GM21619 (cell line): ENCODE measurements around the gene SART1.

Experiments used
- ATAC-seq: cut with Tn5 transposase; IDR thresholded peaks from one replicate; pipeline ENCODE4 v1.9.1; 2021; ENCODE audit not compliant: unreplicated experiment

SART1 gene

GRCh38 chr11:65961267-65962140 is at the start of gene SART1:
Gene SART1, plus strand, starts transcription at chr11:65961734. Its CDS starts 47 bp downstream, at chr11:65961781.
- peak; percentile 81 for ATAC-seq

- no peak for ATAC-seq
Measured at GRCh38 chr11:65912845-65913244, 48.7 kb upstream of the SART1 start.

- ATAC-seq: no peak
Measured at GRCh38 chr11:65915101-65915820, 46.3 kb upstream of the SART1 start.

- ATAC-seq: no peak
Measured at GRCh38 chr11:65915821-65916251, 45.7 kb upstream of the SART1 start.

- no peak for ATAC-seq
Measured at GRCh38 chr11:65916391-65916790, 45.1 kb upstream of the SART1 start.

- ATAC-seq: no peak
Measured at GRCh38 chr11:65917077-65917433, 44.5 kb upstream of the SART1 start.

- no peak for ATAC-seq
Measured at GRCh38 chr11:65917434-65918210, 43.9 kb upstream of the SART1 start.

- peak; percentile 41 for ATAC-seq
Measured at GRCh38 chr11:65918211-65919140, 43.1 kb upstream of the SART1 start, which contains the start of gene C11orf68. Gene C11orf68, minus strand, starts transcription at chr11:65919062. Its CDS starts 31 bp downstream, at chr11:65919031.

- ATAC-seq: peak; percentile 78
Measured at GRCh38 chr11:65919141-65919572, 42.4 kb upstream of the SART1 start, which contains the start of gene DRAP1. Gene DRAP1, plus strand, starts transcription at chr11:65919426. Its CDS starts 76 bp downstream, at chr11:65919502.

- peak; percentile 34 for ATAC-seq
Measured at GRCh38 chr11:65919573-65920371, 41.8 kb upstream of the SART1 start.

- no peak for ATAC-seq
Measured at GRCh38 chr11:65920372-65920802, 41.1 kb upstream of the SART1 start.

GRCh38 chr11:65921033-65921555 is 40.4 kb upstream of the SART1 start:
- no peak for ATAC-seq

GRCh38 chr11:65921876-65922275 is 39.7 kb upstream of the SART1 start:
- ATAC-seq: no peak

GRCh38 chr11:65922565-65922964 is 39.0 kb upstream of the SART1 start:
- ATAC-seq: no peak

- ATAC-seq: no peak
Measured at GRCh38 chr11:65925397-65925796, 36.1 kb upstream of the SART1 start.

- ATAC-seq: peak; percentile 58
Measured at GRCh38 chr11:65927904-65928397, 33.6 kb upstream of the SART1 start.

GRCh38 chr11:65928667-65929066 is 32.9 kb upstream of the SART1 start:
- ATAC-seq: no peak

GRCh38 chr11:65931773-65932557 is 29.6 kb upstream of the SART1 start:
- no peak for ATAC-seq
